Panc1 (cell line): ENCODE results near the gene FRMD4A. TPM values are rescaled to one million over a fixed set of nuclear protein-coding genes. Genes with fewer than 3 reads are reported as not detected.

Source experiments
- ATAC-seq: fragments of 200-7000 bp; cut with Tn5 transposase; 2 replicates; pipeline ENCODE4 v1.9.1; 2020; ENCODE audit warnings: mild to moderate bottlenecking, moderate library complexity
- BruUV-seq: library from RNA; stranded (reverse); fragments of 400-500 nt; replicated peaks from 2 replicates; lab custom pipeline; 2021; lab: Mats Ljungman, UMichigan
- CTCF ChIA-PET: fragments of 300-600 bp; sonication (Branson Sonifier 250); formaldehyde crosslinking; loops from one replicate; lab custom pipeline; 2022; ENCODE audit warnings: antibody characterized with exemption; lab: Charles Lee
- POLR2A ChIA-PET: fragments of 300-600 bp; sonication (Branson Sonifier 250); formaldehyde crosslinking; loops from one replicate; lab custom pipeline; 2022; ENCODE audit warnings: antibody characterized with exemption; lab: Charles Lee
- DNase-seq: peaks from one replicate; pipeline ENCODE4 v3.0.0-alpha.2; 2010; ENCODE audit warnings: low read depth, low spot score
- H3K27ac ChIP-seq: 2 replicates; pipeline ENCODE4 v1.5.1; 2011; ENCODE audit warnings: mild to moderate bottlenecking, low read length, inconsistent platforms
- H3K27me3 ChIP-seq: fragments of 200-500 bp; sonication (Bioruptor generic); 2 replicates; pipeline ENCODE4 v1.6.0; 2014; ENCODE audit warnings: low read length, inconsistent platforms; ENCODE audit not compliant: control insufficient read depth, insufficient read depth
- H3K36me3 ChIP-seq: fragments of 200-500 bp; sonication (Bioruptor generic); 2 replicates; pipeline ENCODE4 v1.5.1; 2014; ENCODE audit warnings: inconsistent platforms, mild to moderate bottlenecking, low read length, moderate library complexity; ENCODE audit not compliant: control insufficient read depth, insufficient read depth
- H3K4me1 ChIP-seq: 2 replicates; pipeline ENCODE4 v1.5.1; 2011; ENCODE audit warnings: inconsistent platforms, mild to moderate bottlenecking, low read length, moderate library complexity; ENCODE audit not compliant: control insufficient read depth, insufficient read depth
- H3K4me3 ChIP-seq, 2 experiments: 2 replicates each; pipeline ENCODE4 v1.5.1; 2011 to 2012; ENCODE audit warnings: low read depth in 2 of 2, low read length in 2 of 2, mild to moderate bottlenecking in 2 of 2, inconsistent platforms in 1 of 2, moderate library complexity in 1 of 2
- H3K9me3 ChIP-seq: fragments of 200-500 bp; sonication (Bioruptor generic); 2 replicates; pipeline ENCODE4 v1.5.1; 2014; ENCODE audit warnings: low read depth, mild to moderate bottlenecking, inconsistent platforms, low read length, moderate library complexity; ENCODE audit not compliant: control insufficient read depth, insufficient read depth
- POLR2AphosphoS5 ChIP-seq: IDR thresholded peaks from 2 replicates; pipeline ENCODE4 v1.6.1; 2012; ENCODE audit warnings: mild to moderate bottlenecking, low read depth, low read length, moderate library complexity
- SIN3A ChIP-seq: IDR thresholded peaks from 2 replicates; pipeline ENCODE4 v1.6.1; 2012; ENCODE audit warnings: low read depth, mild to moderate bottlenecking, low read length, moderate library complexity, borderline replicate concordance; ENCODE audit not compliant: insufficient read depth
- TCF7L2 ChIP-seq: IDR thresholded peaks from 2 replicates; pipeline ENCODE4 v1.6.1; 2011; ENCODE audit warnings: mild to moderate bottlenecking, low read depth, low read length, inconsistent platforms
- in situ Hi-C: cut with HindIII; loops from 2 replicates; pipeline ENCODE4 v1.10.0; 2016; ENCODE audit warnings: low sequenced_read_pairs, low pct_unique_long_range_greater_than_20kb
- intact Hi-C: fragments of 100-400 bp; cut with micrococcal nuclease; formaldehyde crosslinking; loops from one replicate; pipeline ENCODE4 v1.10.0; 2022; ENCODE audit not compliant: unreplicated experiment
- total RNA-seq: library from RNA; stranded (reverse); gene quantifications from one replicate; pipeline ENCODE4 v1.2.1, GENCODE V29; 2021; ENCODE audit not compliant: unreplicated experiment
- TF ChIP-seq, protein P1 (sequence below): fragments of 450-650 bp; IDR thresholded peaks from 2 replicates; pipeline ENCODE4 v1.5.1; 2017; ENCODE audit warnings: mild to moderate bottlenecking
- TF ChIP-seq, protein P2 (sequence below), 2 experiments: IDR thresholded peaks; 2 replicates each; pipeline ENCODE4 v1.6.1; 2011 to 2012; ENCODE audit warnings: low read depth in 2 of 2, control low read depth in 1 of 2, low read length in 1 of 2, mild to moderate bottlenecking in 1 of 2, moderate library complexity in 1 of 2; ENCODE audit not compliant: insufficient read depth in 1 of 2

The FRMD4A gene
- total RNA-seq, 1 experiment from 2014 or later: 7.1 TPM

DNA sequence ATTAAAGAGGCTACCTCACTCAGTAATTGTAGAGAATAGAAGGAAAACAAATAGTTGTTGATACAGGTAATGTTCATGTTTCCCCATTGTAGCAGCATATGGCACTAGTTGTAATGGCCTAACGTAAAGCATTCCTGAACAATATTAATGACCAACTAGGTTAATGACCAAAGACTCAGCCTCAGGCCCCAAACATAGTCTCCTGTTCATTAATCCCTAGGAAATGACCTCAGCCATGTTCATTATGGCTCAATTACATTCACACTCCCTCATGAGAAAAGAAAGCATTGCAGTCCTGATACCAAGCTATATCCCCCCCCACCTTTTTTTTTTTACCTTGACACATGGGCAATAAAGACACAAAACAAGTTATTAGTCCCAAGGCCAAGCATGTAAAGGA, 12.7 kb downstream of the FRMD4A start:
- Histone ChIP-seq H3K9me3 (no peaks in the 10 kb centered on the region), H3K27me3 (no peaks in the 10 kb centered on the region), H3K4me3 (no peak overlapping the region), H3K36me3 (no peaks in the 10 kb centered on the region), H3K4me1 (no peaks in the 10 kb centered on the region), H3K27ac (no peak overlapping the region)
- no peak for TF ChIP-seq POLR2AphosphoS5
- TF ChIP-seq SIN3A: no peak
- TF ChIP-seq, protein P1, sequence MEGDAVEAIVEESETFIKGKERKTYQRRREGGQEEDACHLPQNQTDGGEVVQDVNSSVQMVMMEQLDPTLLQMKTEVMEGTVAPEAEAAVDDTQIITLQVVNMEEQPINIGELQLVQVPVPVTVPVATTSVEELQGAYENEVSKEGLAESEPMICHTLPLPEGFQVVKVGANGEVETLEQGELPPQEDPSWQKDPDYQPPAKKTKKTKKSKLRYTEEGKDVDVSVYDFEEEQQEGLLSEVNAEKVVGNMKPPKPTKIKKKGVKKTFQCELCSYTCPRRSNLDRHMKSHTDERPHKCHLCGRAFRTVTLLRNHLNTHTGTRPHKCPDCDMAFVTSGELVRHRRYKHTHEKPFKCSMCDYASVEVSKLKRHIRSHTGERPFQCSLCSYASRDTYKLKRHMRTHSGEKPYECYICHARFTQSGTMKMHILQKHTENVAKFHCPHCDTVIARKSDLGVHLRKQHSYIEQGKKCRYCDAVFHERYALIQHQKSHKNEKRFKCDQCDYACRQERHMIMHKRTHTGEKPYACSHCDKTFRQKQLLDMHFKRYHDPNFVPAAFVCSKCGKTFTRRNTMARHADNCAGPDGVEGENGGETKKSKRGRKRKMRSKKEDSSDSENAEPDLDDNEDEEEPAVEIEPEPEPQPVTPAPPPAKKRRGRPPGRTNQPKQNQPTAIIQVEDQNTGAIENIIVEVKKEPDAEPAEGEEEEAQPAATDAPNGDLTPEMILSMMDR: no peak
- TF ChIP-seq, protein P2, sequence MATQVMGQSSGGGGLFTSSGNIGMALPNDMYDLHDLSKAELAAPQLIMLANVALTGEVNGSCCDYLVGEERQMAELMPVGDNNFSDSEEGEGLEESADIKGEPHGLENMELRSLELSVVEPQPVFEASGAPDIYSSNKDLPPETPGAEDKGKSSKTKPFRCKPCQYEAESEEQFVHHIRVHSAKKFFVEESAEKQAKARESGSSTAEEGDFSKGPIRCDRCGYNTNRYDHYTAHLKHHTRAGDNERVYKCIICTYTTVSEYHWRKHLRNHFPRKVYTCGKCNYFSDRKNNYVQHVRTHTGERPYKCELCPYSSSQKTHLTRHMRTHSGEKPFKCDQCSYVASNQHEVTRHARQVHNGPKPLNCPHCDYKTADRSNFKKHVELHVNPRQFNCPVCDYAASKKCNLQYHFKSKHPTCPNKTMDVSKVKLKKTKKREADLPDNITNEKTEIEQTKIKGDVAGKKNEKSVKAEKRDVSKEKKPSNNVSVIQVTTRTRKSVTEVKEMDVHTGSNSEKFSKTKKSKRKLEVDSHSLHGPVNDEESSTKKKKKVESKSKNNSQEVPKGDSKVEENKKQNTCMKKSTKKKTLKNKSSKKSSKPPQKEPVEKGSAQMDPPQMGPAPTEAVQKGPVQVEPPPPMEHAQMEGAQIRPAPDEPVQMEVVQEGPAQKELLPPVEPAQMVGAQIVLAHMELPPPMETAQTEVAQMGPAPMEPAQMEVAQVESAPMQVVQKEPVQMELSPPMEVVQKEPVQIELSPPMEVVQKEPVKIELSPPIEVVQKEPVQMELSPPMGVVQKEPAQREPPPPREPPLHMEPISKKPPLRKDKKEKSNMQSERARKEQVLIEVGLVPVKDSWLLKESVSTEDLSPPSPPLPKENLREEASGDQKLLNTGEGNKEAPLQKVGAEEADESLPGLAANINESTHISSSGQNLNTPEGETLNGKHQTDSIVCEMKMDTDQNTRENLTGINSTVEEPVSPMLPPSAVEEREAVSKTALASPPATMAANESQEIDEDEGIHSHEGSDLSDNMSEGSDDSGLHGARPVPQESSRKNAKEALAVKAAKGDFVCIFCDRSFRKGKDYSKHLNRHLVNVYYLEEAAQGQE (IDR thresholded peaks at IDR 0.05; ENCODE audit: insufficient read depth in 1 of 2, low read depth in 2 of 2, low read length in 1 of 2): no peak
- no peak for TF ChIP-seq TCF7L2
- BruUV-seq: no TSS peak
- in situ Hi-C loops: no loop called here
- ChIA-PET POLR2A (no interaction called here), CTCF (interaction anchor here (0.6 kb wide), 1 partner anchor 75 kb away, joined by 3 read pairs; no protein-coding TSS in a partner anchor)
- DNase-seq: no peak
- no peak for ATAC-seq
- intact Hi-C loops: no loop called here

DNA sequence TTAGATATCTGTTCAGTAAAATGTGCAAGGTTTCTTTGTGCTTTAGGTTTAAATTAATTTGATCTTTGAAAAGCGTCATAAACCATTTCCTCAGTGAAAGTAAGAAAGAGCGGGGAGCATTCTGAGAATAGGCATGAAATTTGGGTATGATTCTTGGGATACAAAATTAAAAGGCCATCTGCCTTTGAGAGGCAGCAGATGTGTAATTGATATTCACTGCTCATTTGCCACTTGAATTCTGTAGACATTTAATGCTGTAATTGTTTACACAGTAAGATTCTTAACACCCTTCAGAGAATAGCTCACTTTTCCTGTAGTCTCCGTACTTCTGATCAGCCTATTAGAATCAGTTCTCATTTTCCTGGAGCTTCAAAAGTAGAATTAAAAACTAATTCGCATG, 18.7 kb downstream of the FRMD4A start:
- no peak for TF ChIP-seq SIN3A
- H3K27me3 ChIP-seq: no peaks in the 10 kb centered on the region
- intact Hi-C loops: no loop called here
- no peak overlapping the region for H3K27ac ChIP-seq
- H3K9me3 ChIP-seq: no peaks in the 10 kb centered on the region
- no peak overlapping the region for H3K4me3 ChIP-seq
- ChIA-PET CTCF (no interaction called here), POLR2A (no interaction called here)
- no peaks in the 10 kb centered on the region for H3K36me3 ChIP-seq
- H3K4me1 ChIP-seq: no peaks in the 10 kb centered on the region
- no TSS peak for BruUV-seq
- ATAC-seq (no peak), DNase-seq (no peak)
- in situ Hi-C loops: no loop called here

DNA sequence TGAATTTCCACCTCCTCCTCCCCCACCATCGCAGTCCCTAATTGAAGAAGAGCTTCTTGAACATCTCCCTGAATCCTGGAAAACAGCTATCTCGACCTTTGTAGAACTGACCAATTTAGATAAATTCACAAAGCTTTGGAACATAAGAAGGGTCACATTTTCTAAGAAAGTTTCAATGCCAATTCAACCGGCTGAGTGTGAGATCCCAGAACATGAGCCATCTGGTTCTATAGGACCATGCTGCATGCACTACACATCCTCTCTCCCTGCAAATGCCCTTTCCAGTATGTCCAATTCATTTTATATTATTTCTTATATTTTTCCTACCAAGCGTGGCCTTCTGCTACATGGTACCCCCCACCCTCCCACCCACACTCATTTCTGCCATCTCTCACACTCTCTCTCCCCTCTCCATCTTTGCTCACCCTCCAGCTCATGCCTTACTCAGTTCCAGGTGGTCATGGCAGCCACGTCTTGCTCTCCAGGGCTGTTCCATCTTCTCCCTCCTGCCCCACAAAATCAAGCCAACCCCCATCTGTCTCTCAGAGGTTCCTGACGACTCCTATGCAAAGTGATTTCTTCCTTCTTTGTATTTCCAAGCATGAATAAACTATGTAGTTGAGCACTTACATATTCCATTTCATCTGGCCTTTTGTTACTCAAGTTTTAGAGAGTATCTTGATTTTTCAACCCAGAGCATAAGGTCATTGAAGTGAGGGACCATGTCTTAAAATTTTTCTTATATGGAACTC, 19.3 kb downstream of the FRMD4A start:
- H3K36me3 ChIP-seq: no peaks in the 10 kb centered on the region
- BruUV-seq: no TSS peak
- CTCF ChIA-PET: no interaction called here
- in situ Hi-C loops (no loop called here), intact Hi-C loops (no loop called here)
- no peaks in the 10 kb centered on the region for H3K9me3 ChIP-seq
- H3K27ac ChIP-seq: no peak overlapping the region
- POLR2A ChIA-PET: no interaction called here
- no peak for ATAC-seq
- no peak for DNase-seq
- TF ChIP-seq SIN3A: no peak
- TF ChIP-seq TCF7L2: no peak
- TF ChIP-seq, protein P2 (IDR thresholded peaks at IDR 0.05; ENCODE audit: insufficient read depth in 1 of 2, low read depth in 2 of 2, low read length in 1 of 2): no peak
- TF ChIP-seq POLR2AphosphoS5: no peak
- TF ChIP-seq, protein P1: no peak
- H3K27me3 ChIP-seq: no peaks in the 10 kb centered on the region
- no peaks in the 10 kb centered on the region for H3K4me1 ChIP-seq
- no peak overlapping the region for H3K4me3 ChIP-seq
